ENCODE measurements around the gene YIPF2. TPM values are rescaled to one million over a fixed set of nuclear protein-coding genes. Genes with fewer than 3 reads are reported as not detected.

YIPF2 gene
- total RNA-seq, 2 experiments from 2014 or later: 21.1 to 21.7 TPM

- no peak overlapping the region for H3K27ac Mint-ChIP-seq
- H3K36me3 Mint-ChIP-seq (ENCODE audit: low read depth): no peaks in the 10 kb centered on the region
- H3K9me3 ChIP-seq (ENCODE audit: control insufficient read depth in 1 of 2, insufficient read depth in 1 of 2, low read length in 2 of 2): no peaks in the 10 kb centered on the region
- no peak for TF ChIP-seq CTCF (IDR thresholded peaks at IDR 0.05)
- H3K4me1 Mint-ChIP-seq (ENCODE audit: low read depth): peaks cover 10% of the 10 kb centered on the region
- no peak overlapping the region for H3K27ac ChIP-seq (ENCODE audit: low read depth in 1 of 2, low read length in 2 of 2)
- H3K36me3 ChIP-seq (ENCODE audit: insufficient read depth, low read length): peaks cover 2% of the 10 kb centered on the region
- intact Hi-C loops (cut with DNase I, micrococcal nuclease): no loop called here
- H3K4me1 ChIP-seq (ENCODE audit: insufficient read depth, low read length): peaks cover 5% of the 10 kb centered on the region
- DNase-seq: no peak
- ChIA-PET POLR2A (no interaction called here), CTCF (no interaction called here)
- no peaks in the 10 kb centered on the region for H3K9me3 Mint-ChIP-seq
- H3K4me3 ChIP-seq (ENCODE audit: low read length): no peak overlapping the region
- ATAC-seq (ENCODE audit: poor library complexity): no peak
- H3K4me3 Mint-ChIP-seq: no peak overlapping the region
- H3K27me3 Mint-ChIP-seq: no peaks in the 10 kb centered on the region
- H3K27me3 ChIP-seq (ENCODE audit: control insufficient read depth in 1 of 2, insufficient read depth in 2 of 2, low read length in 2 of 2): no peaks in the 10 kb centered on the region
Measured at GRCh38 chr19:10891405-10892086, 36.9 kb downstream of the YIPF2 start.

GRCh38 chr19:10889880-10890279 lies 38.6 kb downstream of the YIPF2 start:
- Histone ChIP-seq H3K27ac (ENCODE audit: low read depth in 1 of 2, low read length in 2 of 2) (no peak overlapping the region), H3K4me3 (ENCODE audit: low read length) (no peak overlapping the region), H3K36me3 (ENCODE audit: insufficient read depth, low read length) (peaks cover 2% of the 10 kb centered on the region), H3K9me3 (ENCODE audit: control insufficient read depth in 1 of 2, insufficient read depth in 1 of 2, low read length in 2 of 2) (no peaks in the 10 kb centered on the region), H3K27me3 (ENCODE audit: control insufficient read depth in 1 of 2, insufficient read depth in 2 of 2, low read length in 2 of 2) (no peaks in the 10 kb centered on the region), H3K4me1 (ENCODE audit: insufficient read depth, low read length) (no peaks in the 10 kb centered on the region)
- ATAC-seq (ENCODE audit: poor library complexity): no peak
- POLR2A ChIA-PET: interaction anchor here (0.7 kb wide), 1 partner anchor 26 kb away, joined by 3 read pairs; no protein-coding TSS in a partner anchor
- H3K27ac Mint-ChIP-seq: no peak overlapping the region
- H3K4me1 Mint-ChIP-seq (ENCODE audit: low read depth): no peaks in the 10 kb centered on the region
- TF ChIP-seq CTCF (IDR thresholded peaks at IDR 0.05): no peak
- CTCF ChIA-PET: no interaction called here
- no peaks in the 10 kb centered on the region for H3K36me3 Mint-ChIP-seq (ENCODE audit: low read depth)
- intact Hi-C loops (cut with DNase I, micrococcal nuclease): no loop called here
- no peaks in the 10 kb centered on the region for H3K27me3 Mint-ChIP-seq
- no peaks in the 10 kb centered on the region for H3K9me3 Mint-ChIP-seq
- H3K4me3 Mint-ChIP-seq: no peak overlapping the region
- DNase-seq: no peak

- no peak for ATAC-seq (ENCODE audit: poor library complexity)
- CTCF ChIA-PET: interaction anchor here (1.1 kb wide), 1 partner anchor 24 kb away, joined by 3 read pairs; no protein-coding TSS in a partner anchor
- Histone ChIP-seq H3K27ac (ENCODE audit: low read depth in 1 of 2, low read length in 2 of 2) (no peak overlapping the region), H3K36me3 (ENCODE audit: insufficient read depth, low read length) (peaks cover 2% of the 10 kb centered on the region), H3K4me1 (ENCODE audit: insufficient read depth, low read length) (no peaks in the 10 kb centered on the region), H3K4me3 (ENCODE audit: low read length) (no peak overlapping the region), H3K9me3 (ENCODE audit: control insufficient read depth in 1 of 2, insufficient read depth in 1 of 2, low read length in 2 of 2) (no peaks in the 10 kb centered on the region), H3K27me3 (ENCODE audit: control insufficient read depth in 1 of 2, insufficient read depth in 2 of 2, low read length in 2 of 2) (no peaks in the 10 kb centered on the region)
- no peak for TF ChIP-seq CTCF (IDR thresholded peaks at IDR 0.05)
- intact Hi-C loops (cut with DNase I, micrococcal nuclease): no loop called here
- Mint-ChIP-seq H3K36me3 (ENCODE audit: low read depth) (no peaks in the 10 kb centered on the region), H3K27ac (no peak overlapping the region), H3K4me3 (no peak overlapping the region), H3K27me3 (no peaks in the 10 kb centered on the region), H3K9me3 (no peaks in the 10 kb centered on the region), H3K4me1 (ENCODE audit: low read depth) (no peaks in the 10 kb centered on the region)
- no peak for DNase-seq
- POLR2A ChIA-PET: interaction anchor here (1.4 kb wide), 1 partner anchor 16 kb away, joined by 4 read pairs; no protein-coding TSS in a partner anchor
Measured at GRCh38 chr19:10888421-10888866, 40.0 kb downstream of the YIPF2 start.
